ENCODE measurements around the gene SLX4IP. TPM values are rescaled to one million over a fixed set of nuclear protein-coding genes. Genes with fewer than 3 reads are reported as not detected.

The SLX4IP gene
- polyA plus RNA-seq, 1 experiment: 2.8 TPM

GRCh38 chr20:10527781-10528180 is 92.7 kb downstream of the SLX4IP start:
- CTCF ChIA-PET: interaction anchor here (0.6 kb wide), 3 partner anchors 635 to 1197 kb away, joined by 3 to 4 read pairs (median 3); no protein-coding TSS in a partner anchor
- Histone ChIP-seq H3K4me3 (ENCODE audit: low read depth, low read length) (no peak overlapping the region), H3K27me3 (ENCODE audit: control insufficient read depth, insufficient read depth, low read length) (no peaks in the 10 kb centered on the region), H3K27ac (ENCODE audit: low read depth, low read length) (no peak overlapping the region), H3K9me3 (ENCODE audit: control insufficient read depth, insufficient read depth, low read length) (no peaks in the 10 kb centered on the region)
- POLR2A ChIA-PET: no interaction called here
- no peak for TF ChIP-seq CTCF (IDR thresholded peaks at IDR 0.05; ENCODE audit: low read depth, low read length)
- DNase-seq (ENCODE audit: low read depth, low spot score): no peak

GRCh38 chr20:10530883-10531282 is 95.8 kb downstream of the SLX4IP start:
- CTCF ChIA-PET: no interaction called here
- no peaks in the 10 kb centered on the region for H3K27me3 ChIP-seq (ENCODE audit: control insufficient read depth, insufficient read depth, low read length)
- H3K4me3 ChIP-seq (ENCODE audit: low read depth, low read length): no peak overlapping the region
- POLR2A ChIA-PET: no interaction called here
- TF ChIP-seq CTCF (IDR thresholded peaks at IDR 0.05; ENCODE audit: low read depth, low read length): no peak
- no peak for DNase-seq (ENCODE audit: low read depth, low spot score)
- H3K27ac ChIP-seq (ENCODE audit: low read depth, low read length): no peak overlapping the region
- no peaks in the 10 kb centered on the region for H3K9me3 ChIP-seq (ENCODE audit: control insufficient read depth, insufficient read depth, low read length)

- TF ChIP-seq CTCF (IDR thresholded peaks at IDR 0.05; ENCODE audit: low read depth, low read length): no peak
- ChIA-PET CTCF (interaction anchor here (0.6 kb wide), 1 partner anchor 21 kb away, joined by 3 read pairs; no protein-coding TSS in a partner anchor), POLR2A (no interaction called here)
- Histone ChIP-seq H3K9me3 (ENCODE audit: control insufficient read depth, insufficient read depth, low read length) (no peaks in the 10 kb centered on the region), H3K27ac (ENCODE audit: low read depth, low read length) (no peak overlapping the region), H3K4me3 (ENCODE audit: low read depth, low read length) (no peak overlapping the region), H3K27me3 (ENCODE audit: control insufficient read depth, insufficient read depth, low read length) (no peaks in the 10 kb centered on the region)
- DNase-seq (ENCODE audit: low read depth, low spot score): no peak
These were observed 96.7 kb downstream of the SLX4IP start for GRCh38 chr20:10531848-10532247.

- CTCF ChIA-PET: interaction anchor here (0.6 kb wide), 2 partner anchors 20 to 21 kb away, joined by 3 read pairs; no protein-coding TSS in a partner anchor
- no peak overlapping the region for H3K4me3 ChIP-seq (ENCODE audit: low read depth, low read length)
- H3K9me3 ChIP-seq (ENCODE audit: control insufficient read depth, insufficient read depth, low read length): no peaks in the 10 kb centered on the region
- H3K27me3 ChIP-seq (ENCODE audit: control insufficient read depth, insufficient read depth, low read length): no peaks in the 10 kb centered on the region
- POLR2A ChIA-PET: interaction anchor here (0.7 kb wide), 1 partner anchor 21 kb away, joined by 3 read pairs; no protein-coding TSS in a partner anchor
- DNase-seq (ENCODE audit: low read depth, low spot score): no peak
- H3K27ac ChIP-seq (ENCODE audit: low read depth, low read length): no peak overlapping the region
- no peak for TF ChIP-seq CTCF (IDR thresholded peaks at IDR 0.05; ENCODE audit: low read depth, low read length)
These were observed 97.3 kb downstream of the SLX4IP start for GRCh38 chr20:10532361-10532760.

- peak; percentile 55 for TF ChIP-seq CTCF (IDR thresholded peaks at IDR 0.05; ENCODE audit: low read depth, low read length)
- Histone ChIP-seq H3K27me3 (ENCODE audit: control insufficient read depth, insufficient read depth, low read length) (no peaks in the 10 kb centered on the region), H3K4me3 (ENCODE audit: low read depth, low read length) (no peak overlapping the region), H3K9me3 (ENCODE audit: control insufficient read depth, insufficient read depth, low read length) (no peaks in the 10 kb centered on the region), H3K27ac (ENCODE audit: low read depth, low read length) (no peak overlapping the region)
- ChIA-PET CTCF (interaction anchor here (0.6 to 2.1 kb wide), 10 partner anchors 12 to 1006 kb away, joined by 3 to 9 read pairs (median 4); no protein-coding TSS in a partner anchor), POLR2A (interaction anchor here (0.6 to 0.7 kb wide), 2 partner anchors 15 to 18 kb away, joined by 3 read pairs; no protein-coding TSS in a partner anchor)
- no peak for DNase-seq (ENCODE audit: low read depth, low spot score)
These were observed 101.4 kb downstream of the SLX4IP start for GRCh38 chr20:10536531-10536930.
